Kidney epithelial cell (primary cell): ENCODE results near the gene ABHD4. TPM values are rescaled to one million over a fixed set of nuclear protein-coding genes. Genes with fewer than 3 reads are reported as not detected.

Experiments used
- DNase-seq: peaks from one replicate; pipeline ENCODE4 v3.0.0-alpha.2; 2010; ENCODE audit warnings: low read depth
- H3K27me3 ChIP-seq: 2 replicates; pipeline ENCODE4 v1.6.0; 2011; ENCODE audit warnings: low read length; ENCODE audit not compliant: control insufficient read depth, insufficient read depth
- H3K36me3 ChIP-seq: 2 replicates; pipeline ENCODE4 v1.5.1; 2011; ENCODE audit warnings: low read length; ENCODE audit not compliant: control insufficient read depth, insufficient read depth
- H3K4me3 ChIP-seq: 2 replicates; pipeline ENCODE4 v1.5.1; 2011; ENCODE audit warnings: low read depth, mild to moderate bottlenecking, control low read depth, low read length
- CTCF ChIP-seq: IDR thresholded peaks from 2 replicates; pipeline ENCODE4 v1.5.1; 2011; ENCODE audit warnings: mild to moderate bottlenecking, moderate library complexity, low read length, control low read depth, inconsistent platforms; ENCODE audit not compliant: insufficient read depth, poor library complexity, severe bottlenecking
- total RNA-seq: library from RNA; depleted of rRNA; stranded (reverse); fragments of >200 nt; gene quantifications from 2 replicates; pipeline ENCODE4 v1.2.3, GENCODE V29; 2015

Gene ABHD4
- total RNA-seq, 1 donor from 2014 or later, result 23.2 TPM

GRCh38 chr14:22556990-22557623 lies 41.0 kb upstream of the ABHD4 start:
- TF ChIP-seq CTCF, result peak; percentile 93
- H3K36me3 ChIP-seq, result no peaks in the 10 kb centered on the region
- DNase-seq, result no peak
- H3K4me3 ChIP-seq, result no peak overlapping the region
- H3K27me3 ChIP-seq, result no peaks in the 10 kb centered on the region

- Histone ChIP-seq H3K36me3 (no peaks in the 10 kb centered on the region), H3K27me3 (no peaks in the 10 kb centered on the region), H3K4me3 (no peak overlapping the region)
- TF ChIP-seq CTCF, result no peak
- DNase-seq, result no peak
These were observed 40.3 kb upstream of the ABHD4 start for GRCh38 chr14:22557846-22558220.

- TF ChIP-seq CTCF, result peak; percentile 19
- H3K36me3 ChIP-seq, result no peaks in the 10 kb centered on the region
- H3K4me3 ChIP-seq, result no peak overlapping the region
These were observed 39.7 kb upstream of the ABHD4 start for GRCh38 chr14:22558221-22558913.

GRCh38 chr14:22559041-22559440 lies 39.1 kb upstream of the ABHD4 start:
- H3K36me3 ChIP-seq, result no peaks in the 10 kb centered on the region
- no peak for TF ChIP-seq CTCF
- DNase-seq, result no peak
- H3K4me3 ChIP-seq, result no peak overlapping the region
- H3K27me3 ChIP-seq, result no peaks in the 10 kb centered on the region

More at GRCh38 chr14:22558221-22558913, 39.7 kb upstream of the ABHD4 start:
- no peaks in the 10 kb centered on the region for H3K27me3 ChIP-seq
- no peak for DNase-seq

GRCh38 chr14:22560662-22561365 lies 37.3 kb upstream of the ABHD4 start:
- no peak for TF ChIP-seq CTCF
- no peaks in the 10 kb centered on the region for H3K36me3 ChIP-seq
- no peaks in the 10 kb centered on the region for H3K27me3 ChIP-seq
- no peak for DNase-seq
- H3K4me3 ChIP-seq, result no peak overlapping the region
